HepG2 (cell line): ENCODE data around the gene SGCD. TPM values are rescaled to one million over a fixed set of nuclear protein-coding genes. Genes with fewer than 3 reads are reported as not detected.

Experiments used
- ATAC-seq: fragments of 200-7000 bp; cut with Tn5 transposase; 3 replicates; pipeline ENCODE4 v1.9.1; 2020; ENCODE audit warnings: mild to moderate bottlenecking, moderate library complexity
- BruUV-seq: library from RNA; stranded (reverse); fragments of 400-500 nt; replicated peaks from 2 replicates; lab custom pipeline; 2021; lab: Mats Ljungman, UMichigan
- CTCF ChIA-PET: fragments of 300-600 bp; formaldehyde crosslinking; extraction: SDS; loops from one replicate; lab custom pipeline; 2021; ENCODE audit warnings: low total read pairs, inconsistent platforms, low intra/inter-chr PET ratio; lab: Yijun Ruan, JAX
- POLR2A ChIA-PET: fragments of 350-600 bp; sonication (Branson Sonifier 250); formaldehyde crosslinking; loops from one replicate; lab custom pipeline; 2020; ENCODE audit warnings: antibody characterized with exemption, inconsistent platforms; lab: Yijun Ruan, JAX
- DNase-seq: peaks from one replicate; pipeline ENCODE4 v3.0.0-alpha.2; 2015; ENCODE audit warnings: low spot score
- FAIRE-seq: peaks from 3 replicates; lab custom pipeline; 2011; peaks lifted over from hg19 to GRCh38; lab: Jason Lieb, UNC
- H2AFZ ChIP-seq: one replicate; pipeline ENCODE4 v1.6.1; 2011; ENCODE audit warnings: low read length, inconsistent platforms
- H3K27ac ChIP-seq: fragments of 300-600 bp; 3 replicates; pipeline ENCODE4 v1.8.0; 2011; ENCODE audit warnings: mixed run types, mild to moderate bottlenecking, mixed read lengths, low read length, inconsistent platforms; ENCODE audit not compliant: insufficient read depth; ENCODE audit errors: extremely low read length
- H3K27me3 ChIP-seq, 2 experiments: fragments of 200-600 bp in 1 of 2; 2 replicates in 1 of 2; 3 replicates in 1 of 2; pipeline versions ENCODE4 v1.6.0 to v1.8.0; 2011; ENCODE audit warnings: low read length in 2 of 2, mild to moderate bottlenecking in 2 of 2, moderate library complexity in 2 of 2, inconsistent platforms in 1 of 2; ENCODE audit not compliant: insufficient read depth in 2 of 2, control insufficient read depth in 1 of 2
- H3K36me3 ChIP-seq, 2 experiments: fragments of 200-600 bp in 1 of 2; replicated peaks in 1 of 2; 2 replicates in 1 of 2; 3 replicates in 1 of 2; pipeline versions ENCODE4 v1.5.1 to v1.8.0; 2011; ENCODE audit warnings: low read length in 2 of 2, inconsistent platforms in 1 of 2; ENCODE audit not compliant: insufficient read depth in 2 of 2, control insufficient read depth in 1 of 2
- H3K4me1 ChIP-seq: 2 replicates; pipeline ENCODE4 v1.5.1; 2012; ENCODE audit warnings: low read length, inconsistent platforms; ENCODE audit not compliant: insufficient read depth
- H3K4me2 ChIP-seq: 2 replicates; pipeline ENCODE4 v1.6.0; 2011; ENCODE audit warnings: low read depth, low read length, inconsistent platforms
- H3K4me3 ChIP-seq, 3 experiments: fragments of 200-600 bp in 1 of 3; sonication (generic), shearing (Covaris generic) in 1 of 3; replicated peaks in 1 of 3; 2 replicates each; pipeline ENCODE4 v1.5.1; 2011 to 2016; ENCODE audit warnings: low read length in 3 of 3, inconsistent platforms in 2 of 3, low read depth in 2 of 3, mild to moderate bottlenecking in 2 of 3, control low read depth in 1 of 3, mixed read lengths in 1 of 3; ENCODE audit not compliant: insufficient read depth in 1 of 3
- H3K79me2 ChIP-seq: one replicate; pipeline ENCODE4 v1.6.1; 2011; ENCODE audit warnings: low read length, inconsistent platforms; ENCODE audit not compliant: insufficient read depth
- H3K9ac ChIP-seq: 2 replicates; pipeline ENCODE4 v1.6.0; 2011; ENCODE audit warnings: mild to moderate bottlenecking, low read depth, low read length, inconsistent platforms; ENCODE audit not compliant: insufficient read depth
- H3K9me3 ChIP-seq: 2 replicates; pipeline ENCODE4 v1.5.1; 2012; ENCODE audit warnings: mild to moderate bottlenecking, low read length
- H4K20me1 ChIP-seq: 2 replicates; pipeline ENCODE4 v1.6.0; 2011; ENCODE audit warnings: inconsistent platforms, mild to moderate bottlenecking, low read length, moderate library complexity; ENCODE audit not compliant: insufficient read depth
- BCL3 ChIP-seq: sonication (generic); formaldehyde crosslinking; IDR thresholded peaks from 2 replicates; pipeline ENCODE4 v1.5.1; 2020; ENCODE audit warnings: mild to moderate bottlenecking, missing genetic modification reagents, moderate library complexity
- BHLHE40 ChIP-seq: IDR thresholded peaks from 2 replicates; pipeline ENCODE4 v1.6.1; 2011; ENCODE audit warnings: low read length, improper control_type of control experiment
- HOXA3 ChIP-seq: sonication (generic); formaldehyde crosslinking; IDR thresholded peaks from 2 replicates; pipeline ENCODE4 v1.5.0; 2020; ENCODE audit warnings: missing genetic modification reagents
- JDP2 ChIP-seq: sonication (generic); formaldehyde crosslinking; IDR thresholded peaks from 2 replicates; pipeline ENCODE4 v1.8.1; 2022; ENCODE audit warnings: missing genetic modification reagents, borderline replicate concordance
- MAZ ChIP-seq, 2 experiments: sonication (generic) in 1 of 2; formaldehyde crosslinking in 1 of 2; IDR thresholded peaks; 2 replicates each; pipeline versions ENCODE4 v1.5.0 to v1.6.1; 2012 to 2020; ENCODE audit warnings: low read depth in 2 of 2, mild to moderate bottlenecking in 2 of 2, borderline replicate concordance in 1 of 2, improper control_type of control experiment in 1 of 2, low read length in 1 of 2, missing genetic modification reagents in 1 of 2, moderate library complexity in 1 of 2
- MBD4 ChIP-seq: IDR thresholded peaks from 2 replicates; pipeline ENCODE4 v1.6.1; 2012; ENCODE audit warnings: low read length, inconsistent platforms, borderline replicate concordance
- MED1 ChIP-seq: sonication (generic); formaldehyde crosslinking; IDR thresholded peaks from 2 replicates; pipeline ENCODE4 v1.4.0; 2020; ENCODE audit warnings: missing genetic modification reagents
- RBFOX2 ChIP-seq: fragments of 200-400 bp; formaldehyde crosslinking; IDR thresholded peaks from 2 replicates; pipeline ENCODE4 v1.6.1; 2017; ENCODE audit warnings: low read depth, mild to moderate bottlenecking, low read length
- SIN3B ChIP-seq: fragments of 150-350 bp; IDR thresholded peaks from 2 replicates; pipeline ENCODE4 v1.6.1; 2014; ENCODE audit warnings: low read length
- STAT6 ChIP-seq: sonication (generic); formaldehyde crosslinking; IDR thresholded peaks from 2 replicates; pipeline ENCODE4 v1.4.0; 2020; ENCODE audit warnings: missing genetic modification reagents, mild to moderate bottlenecking, borderline replicate concordance
- TBX2 ChIP-seq: sonication (generic); formaldehyde crosslinking; IDR thresholded peaks from 2 replicates; pipeline ENCODE4 v1.5.0; 2020; ENCODE audit warnings: missing genetic modification reagents, mild to moderate bottlenecking, borderline replicate concordance
- ZBTB1 ChIP-seq: sonication (generic); formaldehyde crosslinking; IDR thresholded peaks from 2 replicates; pipeline ENCODE4 v1.4.0; 2020; ENCODE audit warnings: missing genetic modification reagents, borderline replicate concordance
- ZBTB14 ChIP-seq: sonication (generic); formaldehyde crosslinking; IDR thresholded peaks from 2 replicates; pipeline ENCODE4 v1.4.0; 2020; ENCODE audit warnings: missing genetic modification reagents
- ZNF382 ChIP-seq: sonication (generic); formaldehyde crosslinking; IDR thresholded peaks from 2 replicates; pipeline ENCODE4 v1.5.0; 2020; ENCODE audit warnings: missing genetic modification reagents, mild to moderate bottlenecking, borderline replicate concordance
- ZNF614 ChIP-seq: IDR thresholded peaks from 2 replicates; pipeline ENCODE4 v1.6.1; 2018; ENCODE audit warnings: missing biosample characterization, missing genetic modification reagents, inconsistent platforms, borderline replicate concordance
- ZNF841 ChIP-seq: sonication (generic); formaldehyde crosslinking; IDR thresholded peaks from 2 replicates; pipeline ENCODE4 v1.8.1; 2023; ENCODE audit warnings: missing genetic modification reagents, borderline replicate concordance
- ZSCAN12 ChIP-seq: sonication (generic); formaldehyde crosslinking; IDR thresholded peaks from 2 replicates; pipeline ENCODE4 v1.9.0; 2021; ENCODE audit warnings: mild to moderate bottlenecking, missing genetic modification reagents
- WGBS: methylation state at CpG from one replicate; pipeline ENCODE4 v1.1.6; 2017; ENCODE audit warnings: low lambda C conversion rate; 5-methylcytosine and 5-hydroxymethylcytosine counted together
- in situ Hi-C: cut with HindIII; loops from 2 replicates; pipeline ENCODE4 v1.10.0; 2017; ENCODE audit warnings: low pct_unique_long_range_greater_than_20kb; ENCODE audit not compliant: extremely low pct_ligation_motif_present
- intact Hi-C: fragments of 100-400 bp; cut with micrococcal nuclease; formaldehyde crosslinking; loops from one replicate; pipeline ENCODE4 v1.10.0; 2022; ENCODE audit not compliant: unreplicated experiment
- polyA plus RNA-seq, 8 experiments: library from polyadenylated mRNA; depleted of rRNA in 3 of 8; stranded (reverse) in 7 of 8; unstranded in 1 of 8; fragments of >200 nt; fragmentation: Illumina TruSeq in 4 of 8; extraction: Trizol in 4 of 8; gene quantifications; 2 replicates each; pipeline versions ENCODE4 v1.2.1 to v1.2.3, GENCODE V29; 2011 to 2016; ENCODE audit warnings: low read depth in 4 of 8, missing spikeins in 1 of 8, mixed read lengths in 1 of 8; ENCODE audit not compliant: insufficient read depth in 1 of 8
- total RNA-seq, 5 experiments: library from RNA; depleted of rRNA; stranded (reverse); fragments of >200 nt; fragmentation: Illumina TruSeq; extraction: Trizol; gene quantifications; 2 replicates each; pipeline ENCODE4 v1.2.3, GENCODE V29; 2016; ENCODE audit warnings: low read depth in 1 of 5

The SGCD gene
- total and polyA plus RNA-seq, 2 of the 13 experiments (the other 11 are each of a cell fraction or from before 2014, with no cell fraction given): not detected

GRCh38 chr5:156400231-156400986, 73.4 kb downstream of the SGCD start (continued):
- TF ChIP-seq MAZ (IDR thresholded peaks at IDR 0.05; ENCODE audit: borderline replicate concordance, low read depth, low read length): no peak
- TF ChIP-seq MAZ (CRISPR knock-in tag; IDR thresholded peaks at IDR 0.05; ENCODE audit: low read depth): no peak

- Histone ChIP-seq H3K79me2 (no peaks in the 10 kb centered on the region), H2AFZ (no peak overlapping the region), H3K4me2 (no peak overlapping the region), H3K4me3 (no peak overlapping the region), H3K9me3 (no peaks in the 10 kb centered on the region), H3K27ac (no peak overlapping the region), H3K4me1 (peaks cover 7% of the 10 kb centered on the region; the same call in 1 of the 2 replicates), H3K27me3 (no peaks in the 10 kb centered on the region), H4K20me1 (no peaks in the 10 kb centered on the region), H3K9ac (no peak overlapping the region), H3K36me3 (no peaks in the 10 kb centered on the region)
- ATAC-seq (no peak), DNase-seq (no peak), FAIRE-seq (no peak)
- TF ChIP-seq RBFOX2 (no peak), ZSCAN12 (CRISPR knock-in tag) (no peak), ZBTB1 (CRISPR knock-in tag) (no peak), HOXA3 (CRISPR knock-in tag) (no peak), TBX2 (CRISPR knock-in tag) (no peak), ZNF382 (CRISPR knock-in tag) (no peak), MBD4 (no peak), MED1 (CRISPR knock-in tag) (no peak), BHLHE40 (no peak), SIN3B (no peak), BCL3 (CRISPR knock-in tag) (no peak), ZNF614 (CRISPR knock-in tag) (no peak), STAT6 (CRISPR knock-in tag) (no peak), ZBTB14 (CRISPR knock-in tag) (no peak), JDP2 (no peak), ZNF841 (CRISPR knock-in tag) (no peak)
- CTCF ChIA-PET: no interaction called here
- BruUV-seq: no TSS peak
- intact Hi-C loops: no loop called here
- 5% methylated on average over 4 of the region's 4 CpGs for WGBS
- POLR2A ChIA-PET: no interaction called here
- in situ Hi-C loops: no loop called here
Measured at GRCh38 chr5:156401804-156402203, 74.8 kb downstream of the SGCD start.
